T-helper 2 cell treated with Interferon-gamma antibody and Interleukin-4, amounts not matched to agents 5 μg/mL and 100 μg/mL, for 36 hours (primary cell): ENCODE results near the gene CDH11.

Source experiments
- DNase-seq: peaks from one replicate; pipeline ENCODE4 v3.0.0; 2021; ENCODE audit warnings: low spot score
- H3K27ac Mint-ChIP-seq: one replicate; pipeline ENCODE4 v1.8.0; 2021; ENCODE audit warnings: mild to moderate bottlenecking, mixed read lengths
- H3K27me3 Mint-ChIP-seq: one replicate; pipeline ENCODE4 v1.8.0; 2021; ENCODE audit warnings: low read depth, mixed read lengths
- H3K36me3 Mint-ChIP-seq: one replicate; pipeline ENCODE4 v1.8.0; 2021; ENCODE audit warnings: low read depth, mixed read lengths
- H3K4me1 Mint-ChIP-seq: one replicate; pipeline ENCODE4 v1.8.0; 2021; ENCODE audit warnings: low read depth, mixed read lengths
- H3K4me3 Mint-ChIP-seq: one replicate; pipeline ENCODE4 v1.8.0; 2022; ENCODE audit warnings: mild to moderate bottlenecking, moderate library complexity, mixed read lengths
- H3K9me3 Mint-ChIP-seq: one replicate; pipeline ENCODE4 v1.8.0; 2021; ENCODE audit warnings: mixed read lengths

The CDH11 gene

GRCh38 chr16:65121870-65122723 is at the start of gene CDH11:
CDH11 (minus strand) TSS chr16:65122063; CDS start chr16:65004869, 117,194 bp downstream.
- H3K27me3 Mint-ChIP-seq = peaks cover 38% of the 10 kb centered on the region
- DNase-seq = no peak
- H3K4me1 Mint-ChIP-seq = no peaks in the 10 kb centered on the region
- H3K36me3 Mint-ChIP-seq = no peaks in the 10 kb centered on the region
- no peak within 1 kb of the TSS for H3K4me3 Mint-ChIP-seq
- H3K27ac Mint-ChIP-seq = no peak within 1 kb of the TSS
- H3K9me3 Mint-ChIP-seq = no peaks in the 10 kb centered on the region

GRCh38 chr16:65154321-65154720 is 32.5 kb upstream of the CDH11 start:
- Mint-ChIP-seq H3K36me3 (no peaks in the 10 kb centered on the region), H3K4me1 (no peaks in the 10 kb centered on the region), H3K9me3 (no peaks in the 10 kb centered on the region), H3K27ac (no peak overlapping the region), H3K27me3 (no peaks in the 10 kb centered on the region), H3K4me3 (no peak overlapping the region)
- no peak for DNase-seq

GRCh38 chr16:65153365-65154105 is 31.7 kb upstream of the CDH11 start:
- DNase-seq = no peak
- H3K27me3 Mint-ChIP-seq = no peaks in the 10 kb centered on the region
- H3K9me3 Mint-ChIP-seq = no peaks in the 10 kb centered on the region
- H3K27ac Mint-ChIP-seq = no peak overlapping the region
- H3K4me1 Mint-ChIP-seq = no peaks in the 10 kb centered on the region
- no peaks in the 10 kb centered on the region for H3K36me3 Mint-ChIP-seq
- H3K4me3 Mint-ChIP-seq = no peak overlapping the region

GRCh38 chr16:65148804-65149203 is 26.9 kb upstream of the CDH11 start:
- Mint-ChIP-seq H3K27me3 (no peaks in the 10 kb centered on the region), H3K9me3 (peaks cover 4% of the 10 kb centered on the region), H3K27ac (no peak overlapping the region), H3K4me3 (no peak overlapping the region), H3K36me3 (no peaks in the 10 kb centered on the region), H3K4me1 (no peaks in the 10 kb centered on the region)
- DNase-seq = no peak

- DNase-seq = no peak
- Mint-ChIP-seq H3K4me3 (no peak overlapping the region), H3K4me1 (no peaks in the 10 kb centered on the region), H3K9me3 (no peaks in the 10 kb centered on the region), H3K27ac (no peak overlapping the region), H3K36me3 (no peaks in the 10 kb centered on the region), H3K27me3 (no peaks in the 10 kb centered on the region)
Observed at GRCh38 chr16:65142276-65142675, 20.4 kb upstream of the CDH11 start.

- Mint-ChIP-seq H3K36me3 (no peaks in the 10 kb centered on the region), H3K9me3 (peaks cover 4% of the 10 kb centered on the region), H3K4me3 (no peak overlapping the region), H3K27me3 (no peaks in the 10 kb centered on the region), H3K4me1 (no peaks in the 10 kb centered on the region), H3K27ac (no peak overlapping the region)
- no peak for DNase-seq
Observed at GRCh38 chr16:65136681-65137080, 14.8 kb upstream of the CDH11 start.

GRCh38 chr16:65126845-65127624 is 5.2 kb upstream of the CDH11 start:
- Mint-ChIP-seq H3K27me3 (peaks cover 20% of the 10 kb centered on the region), H3K36me3 (no peaks in the 10 kb centered on the region), H3K4me1 (no peaks in the 10 kb centered on the region), H3K4me3 (no peak overlapping the region), H3K9me3 (no peaks in the 10 kb centered on the region), H3K27ac (no peak overlapping the region)
- DNase-seq = no peak

- H3K4me3 Mint-ChIP-seq = no peak overlapping the region
- no peaks in the 10 kb centered on the region for H3K36me3 Mint-ChIP-seq
Observed at GRCh38 chr16:65125871-65126270, 4.0 kb upstream of the CDH11 start.

GRCh38 chr16:65125322-65125721 is 3.5 kb upstream of the CDH11 start:
- Mint-ChIP-seq H3K4me3 (no peak overlapping the region), H3K27me3 (peaks cover 27% of the 10 kb centered on the region), H3K27ac (no peak overlapping the region), H3K4me1 (no peaks in the 10 kb centered on the region), H3K9me3 (no peaks in the 10 kb centered on the region), H3K36me3 (no peaks in the 10 kb centered on the region)
- no peak for DNase-seq

More at GRCh38 chr16:65125871-65126270, 4.0 kb upstream of the CDH11 start:
- Mint-ChIP-seq H3K4me1 (no peaks in the 10 kb centered on the region), H3K27ac (no peak overlapping the region), H3K9me3 (no peaks in the 10 kb centered on the region), H3K27me3 (peaks cover 24% of the 10 kb centered on the region)
- DNase-seq = no peak

- H3K4me1 Mint-ChIP-seq = no peaks in the 10 kb centered on the region
- H3K9me3 Mint-ChIP-seq = no peaks in the 10 kb centered on the region
Observed at GRCh38 chr16:65124596-65124995, 2.7 kb upstream of the CDH11 start.

GRCh38 chr16:65124212-65124548 is 2.3 kb upstream of the CDH11 start:
- Mint-ChIP-seq H3K27me3 (peaks cover 30% of the 10 kb centered on the region), H3K36me3 (no peaks in the 10 kb centered on the region), H3K27ac (no peak overlapping the region), H3K4me1 (no peaks in the 10 kb centered on the region), H3K4me3 (no peak overlapping the region), H3K9me3 (no peaks in the 10 kb centered on the region)
- no peak for DNase-seq

More at GRCh38 chr16:65124596-65124995, 2.7 kb upstream of the CDH11 start:
- no peak overlapping the region for H3K27ac Mint-ChIP-seq
- peaks cover 30% of the 10 kb centered on the region for H3K27me3 Mint-ChIP-seq
- DNase-seq = no peak
- H3K4me3 Mint-ChIP-seq = no peak overlapping the region
- H3K36me3 Mint-ChIP-seq = no peaks in the 10 kb centered on the region

- H3K27ac Mint-ChIP-seq = no peak overlapping the region
- no peak for DNase-seq
- no peak overlapping the region for H3K4me3 Mint-ChIP-seq
- H3K36me3 Mint-ChIP-seq = no peaks in the 10 kb centered on the region
- H3K9me3 Mint-ChIP-seq = no peaks in the 10 kb centered on the region
- peaks cover 36% of the 10 kb centered on the region for H3K27me3 Mint-ChIP-seq
- H3K4me1 Mint-ChIP-seq = no peaks in the 10 kb centered on the region
Observed at GRCh38 chr16:65123396-65124211, 1.7 kb upstream of the CDH11 start.

- Mint-ChIP-seq H3K9me3 (no peaks in the 10 kb centered on the region), H3K4me1 (no peaks in the 10 kb centered on the region), H3K27me3 (peaks cover 38% of the 10 kb centered on the region), H3K36me3 (no peaks in the 10 kb centered on the region), H3K27ac (no peak overlapping the region), H3K4me3 (no peak overlapping the region)
- DNase-seq = no peak
Observed at GRCh38 chr16:65122724-65123395, 997 bp upstream of the CDH11 start.
